A549 treated with AZD9567 at 1 μM for 4 hours (cell line): ENCODE data around the gene SSMEM1. TPM values are rescaled to one million over a fixed set of nuclear protein-coding genes. Genes with fewer than 3 reads are reported as not detected.

ENCODE experiments used
- total RNA-seq: library from RNA; stranded (reverse); fragments of 200-300 nt; extraction: Qiagen RNA extraction; gene quantifications from 5 replicates; pipeline ENCODE4 v1.2.3, GENCODE V29; 2022; ENCODE audit not compliant: insufficient read depth

The SSMEM1 gene, protein sequence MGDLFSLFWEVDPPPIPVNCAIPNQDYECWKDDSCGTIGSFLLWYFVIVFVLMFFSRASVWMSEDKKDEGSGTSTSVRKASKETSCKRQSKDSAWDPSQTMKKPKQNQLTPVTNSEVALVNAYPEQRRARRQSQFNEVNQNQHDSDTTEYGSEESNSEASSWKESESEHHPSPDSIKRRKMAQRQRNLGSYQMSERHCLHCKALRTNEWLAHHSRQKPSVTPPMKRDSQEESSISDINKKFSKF
- not detected in 5 replicates for total RNA-seq

DNA sequence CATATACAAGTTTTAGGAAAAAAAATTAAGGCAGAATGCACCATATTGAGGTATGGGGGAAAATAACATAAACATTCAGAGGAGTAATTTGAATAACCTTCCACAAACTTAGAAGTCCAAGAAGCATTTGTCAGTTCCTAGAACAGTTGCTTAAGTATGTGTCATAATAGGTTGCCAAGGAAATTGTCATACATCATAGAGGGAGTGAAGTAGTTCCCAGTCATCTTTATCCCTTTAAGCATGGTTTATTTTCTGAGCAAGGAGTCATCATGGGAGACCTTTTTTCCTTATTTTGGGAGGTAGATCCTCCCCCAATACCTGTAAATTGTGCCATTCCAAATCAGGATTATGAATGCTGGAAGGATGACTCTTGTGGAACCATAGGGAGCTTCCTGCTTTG is at the start of gene SSMEM1:
Gene SSMEM1, plus strand, starts transcription at position 219 of the 400 bp plus-strand sequence. Its CDS starts 51 bp downstream, at position 270.

DNA sequence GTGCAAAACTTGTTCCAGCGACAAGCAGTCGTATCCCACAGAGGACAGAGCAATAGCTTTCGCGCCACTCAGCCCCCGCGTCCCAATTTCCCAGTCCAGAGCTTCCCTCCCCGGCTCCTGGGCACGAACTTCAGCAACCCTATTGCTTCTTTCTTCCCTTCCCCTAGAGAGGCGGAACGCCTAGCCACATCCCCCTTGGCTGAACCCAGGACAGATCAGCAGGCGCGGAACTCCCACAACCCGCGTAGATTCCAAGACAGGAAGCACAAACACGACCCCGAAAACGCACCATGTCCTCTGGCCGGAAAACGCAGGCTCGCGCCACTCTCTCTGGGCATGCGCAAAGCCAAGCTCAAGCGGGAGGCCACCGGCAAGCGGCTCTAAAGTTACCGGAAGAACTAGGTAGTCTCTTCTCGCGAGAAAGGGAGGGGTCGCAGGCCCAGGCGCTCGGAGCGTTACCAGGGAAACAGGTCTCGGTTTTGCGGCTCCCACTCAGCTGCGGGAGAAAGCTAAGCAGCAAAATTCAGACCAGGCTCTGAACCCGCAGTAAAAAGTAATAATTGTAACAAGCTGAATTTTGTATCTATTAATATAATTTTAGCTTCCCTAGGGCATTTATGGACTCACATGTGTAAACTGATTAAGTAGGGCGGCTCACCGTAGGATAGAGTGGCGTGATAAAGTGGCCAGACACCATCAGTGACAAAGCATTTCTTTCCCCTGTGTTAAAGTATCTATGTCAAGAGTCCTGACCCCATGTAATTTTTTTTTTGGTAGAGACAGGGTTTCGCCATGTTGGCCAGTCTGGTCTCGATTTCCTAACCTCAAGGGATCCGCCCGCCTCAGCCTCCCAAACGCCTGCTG is 2.3 kb upstream of the SSMEM1 start, which contains the start of gene TMEM209:
Gene TMEM209, minus strand, starts transcription at position 323 of the 864 bp plus-strand sequence. Its CDS starts 31 bp downstream, at position 292.

Other genes starting within 250 kb of the SSMEM1 start
- 23.1 to 54.0 TPM (median 24.4 TPM) in 5 replicates for gene ZC3HC1, start 156.5 kb upstream of the SSMEM1 start, total RNA-seq
- gene KLHDC10, start 137.3 kb upstream of the SSMEM1 start, total RNA-seq, result 9.7 to 15.1 TPM (median 13.5 TPM) in 5 replicates
- gene TMEM209, start 2.5 kb upstream of the SSMEM1 start, total RNA-seq, result 13.1 to 23.6 TPM (median 14.7 TPM) in 5 replicates
- 0.08 to 0.26 TPM (median 0.12 TPM) in 4 of 5 replicates, not detected in the other for gene CPA2, start 59.0 kb downstream of the SSMEM1 start, total RNA-seq
- gene CPA4, start 85.3 kb downstream of the SSMEM1 start, total RNA-seq, result 3.5 to 6.1 TPM (median 3.8 TPM) in 5 replicates
- gene CPA5, start 137.0 kb downstream of the SSMEM1 start, total RNA-seq, result 0.21 TPM in 1 of 5 replicates, not detected in the others
- not detected in 5 replicates for gene CPA1, start 172.6 kb downstream of the SSMEM1 start, total RNA-seq
- 7.9 to 12.3 TPM (median 10.9 TPM) in 5 replicates for gene CEP41, start 233.2 kb downstream of the SSMEM1 start, total RNA-seq